NCI-H226 (cell line): ENCODE results near the gene KCNIP4.

Experiments
- DNase-seq: peaks from one replicate; pipeline ENCODE4 v3.0.0-alpha.2; 2015

The KCNIP4 gene

GRCh38 chr4:21320034-21320433 is 628.5 kb downstream of the KCNIP4 start:
- no peak for DNase-seq

DNA sequence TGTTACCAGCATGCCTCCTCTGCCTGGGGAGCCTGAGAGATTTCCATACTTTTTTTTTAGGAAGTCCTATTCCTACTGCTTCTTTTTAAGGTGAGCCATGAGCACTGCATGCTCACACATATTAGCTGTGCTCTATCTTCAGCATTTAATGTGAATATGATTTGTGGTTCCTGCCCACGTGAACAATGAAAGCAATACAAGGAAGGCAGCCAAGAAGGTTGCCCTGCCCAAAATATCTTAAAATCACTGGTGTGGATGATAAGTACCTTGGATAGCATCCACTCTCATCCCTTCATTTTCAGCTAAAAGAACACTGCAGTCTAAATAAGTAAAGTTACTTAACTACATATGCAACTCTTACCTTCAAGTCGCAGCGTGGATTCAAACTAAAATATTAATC is 640.9 kb downstream of the KCNIP4 start:
- DNase-seq, result no peak

GRCh38 chr4:21304540-21304887 is 644.1 kb downstream of the KCNIP4 start:
- no peak for DNase-seq

- DNase-seq, result no peak
These were observed 658.0 kb downstream of the KCNIP4 start for GRCh38 chr4:21290562-21290961.

DNA sequence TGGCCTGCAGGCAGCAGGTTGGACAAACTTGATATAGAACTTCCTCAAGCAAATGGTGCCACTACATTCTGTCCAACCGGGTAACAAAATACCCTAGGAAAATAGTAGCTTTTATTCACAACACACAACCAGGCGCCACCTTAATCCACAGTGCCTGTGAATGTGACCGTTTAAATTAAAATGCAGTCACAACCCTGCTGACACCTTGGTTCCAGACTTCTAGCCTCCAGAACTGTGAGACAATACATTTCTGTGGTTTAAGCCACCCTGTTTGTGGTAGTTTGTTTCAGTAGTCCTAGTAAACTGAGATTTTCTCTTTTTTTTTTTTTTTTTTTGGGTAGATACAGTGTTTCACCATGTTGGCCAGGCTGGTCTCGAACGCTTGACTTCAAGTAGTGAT is 672.5 kb downstream of the KCNIP4 start:
- no peak for DNase-seq

DNA sequence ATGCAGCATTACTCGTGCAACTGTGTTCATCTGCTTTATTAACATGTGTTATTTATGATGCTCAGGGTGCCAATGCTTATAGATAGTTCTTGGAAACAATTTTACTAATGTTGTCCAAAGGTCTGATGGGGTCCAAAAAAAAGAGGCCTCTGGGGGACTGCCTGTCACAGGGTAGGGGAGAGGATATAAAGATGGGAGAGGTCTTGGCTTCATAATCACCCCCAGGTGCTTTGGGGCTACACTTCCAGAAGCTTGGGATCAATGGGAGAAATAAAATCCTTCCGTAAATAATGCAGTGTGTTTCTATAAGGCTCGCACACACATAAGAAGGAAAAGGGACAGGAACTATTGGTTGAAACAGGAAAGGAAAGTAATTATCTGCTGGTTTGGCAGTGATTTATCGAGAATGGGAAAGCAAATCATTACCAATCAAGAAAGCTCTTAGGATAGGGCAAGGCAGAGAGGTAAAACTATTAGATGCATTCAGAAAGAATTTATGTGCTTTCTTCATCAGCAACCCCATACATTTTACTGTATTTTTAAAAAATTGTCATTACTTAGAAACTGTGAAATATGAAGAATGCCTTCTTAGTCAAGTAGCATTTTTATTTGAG is 677.0 kb downstream of the KCNIP4 start:
- no peak for DNase-seq

DNA sequence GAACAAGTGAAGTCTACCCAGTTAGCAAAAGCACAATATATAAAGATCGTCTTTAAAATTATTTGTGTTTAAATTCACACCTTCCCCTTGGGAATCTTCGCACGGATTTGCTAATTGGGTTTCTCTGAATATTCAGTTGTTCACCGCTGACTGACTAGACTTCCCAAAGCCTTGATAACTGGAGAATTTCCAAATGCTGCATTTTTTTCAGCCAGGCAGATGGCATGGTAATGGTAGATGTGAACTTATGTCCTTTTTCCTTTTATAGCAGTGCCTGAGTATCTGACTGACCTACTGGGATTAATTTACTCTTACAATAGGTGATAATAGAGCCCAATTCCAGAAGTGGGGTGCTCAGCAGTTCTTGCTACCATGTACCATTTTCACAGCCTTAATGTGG is 700.2 kb downstream of the KCNIP4 start:
- DNase-seq, result no peak

DNA sequence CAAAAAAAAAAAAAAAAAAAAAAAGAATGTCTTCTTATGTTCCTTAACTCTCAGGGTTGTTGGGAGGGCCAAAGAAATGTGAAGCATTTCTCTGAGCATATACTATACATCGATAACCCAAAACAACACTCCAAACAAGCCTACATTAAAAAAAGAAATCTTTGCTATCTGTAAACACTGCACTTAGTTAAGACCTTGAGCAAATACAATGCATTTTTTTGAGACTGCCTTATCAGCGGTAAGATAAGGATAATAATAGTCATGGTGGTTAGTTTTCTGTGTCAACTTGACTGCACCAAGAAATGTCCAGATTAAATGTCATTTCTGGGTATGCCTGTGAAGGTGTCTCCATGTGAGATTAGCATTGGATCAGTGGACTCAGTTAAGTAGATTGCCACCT is 706.4 kb downstream of the KCNIP4 start:
- DNase-seq, result no peak

GRCh38 chr4:21226637-21227538 is 721.7 kb downstream of the KCNIP4 start:
- no peak for DNase-seq

DNA sequence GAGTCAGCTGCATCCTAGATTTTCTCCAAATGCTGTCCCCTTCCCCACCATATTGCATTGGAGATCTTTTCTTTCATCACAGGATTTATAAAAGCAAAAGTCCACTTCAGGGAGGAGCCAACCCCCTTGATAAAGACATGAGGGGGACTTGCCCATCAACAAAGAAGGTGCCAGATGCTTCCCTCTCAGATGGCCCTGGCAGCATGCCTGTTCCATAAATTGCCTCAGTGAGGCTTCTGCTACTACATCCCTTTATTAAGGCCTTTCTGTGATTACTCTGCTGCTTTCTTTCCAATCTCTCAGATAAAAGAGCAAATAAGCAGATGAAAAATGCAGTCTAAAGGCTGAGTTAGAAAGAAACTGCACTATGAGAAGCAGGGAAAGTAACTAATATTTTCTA is 736.7 kb downstream of the KCNIP4 start:
- DNase-seq, result no peak

DNA sequence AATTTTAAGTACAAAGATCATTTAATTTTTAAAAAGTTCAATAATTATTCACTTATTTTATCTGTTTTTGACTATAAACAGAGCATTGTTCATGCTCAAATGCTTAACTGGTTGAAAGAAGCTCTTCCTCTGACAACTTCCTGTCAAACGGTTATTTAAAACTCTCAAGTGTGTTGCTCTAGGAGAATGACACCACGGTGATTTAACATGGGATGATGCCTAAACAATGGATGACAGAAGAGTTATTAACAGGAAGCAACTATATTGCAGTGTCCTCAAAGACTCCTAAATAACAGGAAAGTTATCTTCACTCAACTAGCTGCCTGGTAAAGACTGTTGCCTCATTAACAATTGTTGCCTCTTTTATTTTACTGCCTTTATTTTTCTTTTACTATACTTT is 738.7 kb downstream of the KCNIP4 start:
- DNase-seq, result no peak

GRCh38 chr4:21205821-21206531 is 742.6 kb downstream of the KCNIP4 start:
- DNase-seq, result no peak

- peak; percentile 34 for DNase-seq
These were observed 745.2 kb downstream of the KCNIP4 start for GRCh38 chr4:21203416-21203815.

DNA sequence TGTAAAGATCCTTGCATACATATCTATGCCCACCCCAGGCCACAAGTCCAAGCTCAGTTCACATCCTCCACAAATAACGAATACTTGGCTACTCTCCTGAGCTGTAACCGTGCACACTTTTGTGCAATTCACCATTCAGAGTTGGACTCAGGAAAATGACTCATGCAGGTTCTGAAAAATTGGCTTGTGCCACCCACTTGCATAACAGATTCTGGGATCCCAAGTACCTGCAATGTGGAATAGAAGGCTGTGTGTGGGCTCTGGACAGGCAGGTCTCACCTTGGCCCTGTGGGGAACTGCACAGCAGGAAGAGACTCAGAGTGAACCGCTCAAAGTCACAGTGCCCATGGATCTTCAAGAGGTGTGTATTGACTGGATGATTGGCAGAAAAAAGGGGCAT is 745.6 kb downstream of the KCNIP4 start:
- peak; percentile 39 for DNase-seq

GRCh38 chr4:21198683-21199082 is 749.9 kb downstream of the KCNIP4 start:
- no peak for DNase-seq

DNA sequence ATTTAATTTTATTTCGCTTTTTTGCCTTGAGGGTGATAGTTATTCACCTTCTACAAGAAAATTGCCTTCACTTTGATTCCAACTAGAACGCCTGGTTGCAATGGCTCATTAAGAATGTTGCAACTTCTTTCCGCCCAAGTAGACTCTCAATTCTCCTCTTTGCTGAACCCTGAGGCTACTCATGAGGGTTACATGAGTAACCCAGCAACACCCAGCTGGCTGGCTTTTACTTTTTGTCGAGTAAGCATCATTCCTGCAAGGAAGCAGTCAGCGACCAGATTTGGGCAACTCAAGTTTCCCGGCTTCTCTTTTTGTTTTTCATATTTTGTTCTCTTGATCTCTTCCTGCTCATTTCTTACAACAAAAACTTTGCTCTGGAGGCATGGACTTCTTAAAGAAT is 752.9 kb downstream of the KCNIP4 start:
- peak; percentile 9 for DNase-seq

- DNase-seq, result no peak
These were observed 756.2 kb downstream of the KCNIP4 start for GRCh38 chr4:21192367-21192766.

- no peak for DNase-seq
These were observed 757.3 kb downstream of the KCNIP4 start for GRCh38 chr4:21191317-21191716.

GRCh38 chr4:21184788-21185187 is 763.8 kb downstream of the KCNIP4 start:
- no peak for DNase-seq

- DNase-seq, result no peak
These were observed 766.9 kb downstream of the KCNIP4 start for GRCh38 chr4:21181716-21182115.

DNA sequence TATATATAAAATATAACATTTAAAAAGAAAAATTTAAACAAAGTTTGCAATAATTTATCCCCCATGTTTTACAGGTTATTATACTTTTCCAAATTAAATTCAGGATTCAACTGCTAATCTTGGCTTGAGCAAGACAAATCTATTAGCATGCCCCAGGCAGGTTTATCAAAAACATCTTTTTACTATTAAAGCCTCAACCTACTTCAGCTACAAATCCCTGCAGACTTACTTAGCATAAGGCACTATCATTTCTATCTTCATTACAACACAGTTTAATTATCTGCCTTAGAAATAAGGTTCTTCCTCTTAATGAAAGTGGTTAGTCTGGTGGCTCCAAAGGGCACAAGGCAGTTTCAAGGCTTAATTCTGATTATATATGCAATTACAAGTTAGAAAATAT is 770.7 kb downstream of the KCNIP4 start:
- no peak for DNase-seq

DNA sequence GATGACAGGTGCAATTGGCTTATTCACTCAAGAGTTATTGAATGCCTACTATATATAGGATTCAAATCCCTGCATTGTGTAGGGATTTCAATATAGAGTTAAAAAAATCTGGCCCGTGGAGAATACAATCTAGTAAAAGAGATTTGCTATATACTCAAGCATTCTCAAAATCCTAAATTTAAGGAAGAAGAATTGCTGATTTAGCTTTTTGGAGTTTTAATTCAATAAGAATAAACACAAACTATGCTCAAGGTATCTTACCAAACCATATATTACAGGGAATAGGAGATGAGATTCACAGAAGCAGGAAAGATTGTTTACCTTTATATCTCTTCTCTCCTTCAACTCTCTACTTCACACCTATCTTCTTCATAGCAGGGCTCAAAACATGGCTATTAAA is 771.5 kb downstream of the KCNIP4 start:
- no peak for DNase-seq

- no peak for DNase-seq
These were observed 780.9 kb downstream of the KCNIP4 start for GRCh38 chr4:21167711-21168110.

- DNase-seq, result no peak
These were observed 793.2 kb downstream of the KCNIP4 start for GRCh38 chr4:21155367-21155766.
